Measurements from ENCODE around the gene TARS2.

The TARS2 gene

GRCh38 chr1:150486966-150487762 lies at the start of gene TARS2:
TARS2 (plus strand) TSS chr1:150487419; CDS start chr1:150487451, 32 bp downstream.
- DNase-seq: peak; percentile 100

- no peak for DNase-seq
Measured at GRCh38 chr1:150441121-150441520, 46.1 kb upstream of the TARS2 start.

DNA sequence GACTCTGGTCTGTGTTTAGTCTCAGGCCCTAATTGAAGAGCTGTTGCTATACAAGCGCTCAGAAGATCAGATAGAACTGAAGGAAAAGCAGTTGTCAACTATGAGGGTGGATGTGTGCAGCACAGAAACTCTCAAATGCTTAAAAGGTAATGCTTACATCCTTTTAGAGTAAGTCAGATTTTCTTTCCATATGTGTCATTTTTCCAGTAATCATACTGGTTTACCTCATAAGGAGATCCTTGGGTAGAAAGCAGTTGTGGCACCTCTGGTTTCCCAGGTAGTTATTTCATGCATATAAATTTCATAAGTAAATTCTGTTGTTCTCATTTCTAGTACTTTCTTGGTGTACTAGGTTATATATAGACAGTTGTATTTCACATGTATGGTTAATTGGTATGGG lies 43.0 kb upstream of the TARS2 start:
- no peak for DNase-seq

GRCh38 chr1:150456146-150456647 lies 31.0 kb upstream of the TARS2 start:
- no peak for DNase-seq

- DNase-seq: peak; percentile 81
Measured at GRCh38 chr1:150464422-150464826, 22.8 kb upstream of the TARS2 start.

GRCh38 chr1:150466964-150467363 lies 20.3 kb upstream of the TARS2 start:
- no peak for DNase-seq

DNA sequence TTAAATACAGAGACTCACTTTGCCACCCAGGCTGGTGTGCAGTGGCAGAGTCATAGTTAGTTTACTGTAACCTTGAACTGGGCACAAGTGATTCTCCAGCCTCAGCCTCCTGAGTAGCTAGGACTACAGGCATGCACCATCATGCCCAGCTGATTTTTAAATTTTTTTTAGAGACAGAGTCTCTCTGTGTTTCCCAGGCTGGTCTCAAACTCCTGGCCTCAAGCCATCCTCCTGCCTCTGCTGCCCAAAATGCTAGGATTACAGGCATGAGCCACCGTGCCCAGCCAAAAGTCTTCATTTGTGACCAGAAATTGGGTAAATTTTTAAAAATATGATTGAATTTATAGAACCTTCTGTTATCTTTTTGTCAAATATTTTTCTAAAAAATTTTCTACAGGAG lies 17.9 kb upstream of the TARS2 start:
- no peak for DNase-seq

- DNase-seq: no peak
Measured at GRCh38 chr1:150472601-150473200, 14.5 kb upstream of the TARS2 start.

GRCh38 chr1:150473659-150474058 lies 13.6 kb upstream of the TARS2 start:
- DNase-seq: no peak

- no peak for DNase-seq
Measured at GRCh38 chr1:150474869-150475268, 12.3 kb upstream of the TARS2 start.

DNA sequence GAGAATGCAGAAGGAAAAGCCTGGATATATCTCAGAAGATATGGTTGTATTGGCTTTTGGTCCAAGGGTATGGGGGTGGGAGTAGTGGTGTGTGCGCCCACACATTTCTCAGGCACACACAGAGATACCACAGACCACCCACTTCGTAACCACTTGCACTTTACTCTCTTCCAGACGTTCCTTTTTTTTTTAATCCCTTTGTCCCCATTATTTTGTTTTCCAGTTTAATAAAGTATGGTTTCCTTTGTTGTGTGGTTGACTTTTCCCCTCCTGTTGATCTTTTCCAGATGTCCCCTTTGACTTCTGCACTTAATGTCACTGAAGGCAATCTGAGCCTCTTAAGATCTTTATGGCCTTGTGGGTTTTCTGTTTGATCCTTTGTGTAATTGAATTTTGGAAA lies 10.5 kb upstream of the TARS2 start:
- no peak for DNase-seq

- no peak for DNase-seq
Measured at GRCh38 chr1:150477320-150477719, 9.9 kb upstream of the TARS2 start.

DNA sequence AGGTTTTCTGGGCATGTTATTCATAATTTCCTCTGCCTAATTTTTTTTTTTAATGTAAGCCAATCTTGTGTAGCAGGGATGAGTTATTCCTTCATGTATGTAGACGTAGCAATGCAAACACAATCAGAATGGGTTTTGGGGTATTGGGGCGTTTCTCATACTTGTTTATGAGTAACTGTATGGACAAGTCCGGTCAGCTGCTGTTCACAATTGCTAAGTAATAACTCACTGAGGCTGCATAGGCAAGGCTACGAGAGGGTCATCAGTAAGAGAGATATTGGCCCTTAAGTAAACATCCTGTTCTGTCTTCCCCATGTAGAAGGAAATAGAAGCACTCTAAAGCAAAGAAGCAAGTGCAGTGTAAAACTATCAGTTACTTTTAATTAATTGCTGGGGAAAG lies 9.5 kb upstream of the TARS2 start:
- no peak for DNase-seq

DNA sequence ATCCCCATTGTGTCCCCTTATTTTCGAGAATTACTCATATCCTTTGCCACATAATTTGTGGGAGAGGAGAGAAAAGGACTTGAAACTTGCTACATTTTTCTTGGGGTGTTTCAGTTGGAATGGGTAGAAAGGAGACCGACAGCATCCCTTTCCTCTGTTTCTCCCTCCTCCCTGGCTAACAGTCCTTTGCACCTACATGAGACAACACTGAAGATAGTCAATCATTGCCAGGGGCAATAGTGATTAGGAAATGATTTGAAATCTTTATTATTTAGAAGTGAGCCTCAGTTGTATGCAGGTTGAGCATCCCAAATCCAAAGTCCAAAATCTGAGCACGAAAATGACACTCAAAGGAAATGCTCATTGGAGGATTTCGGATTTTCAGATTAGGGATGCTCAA lies 7.8 kb upstream of the TARS2 start:
- DNase-seq: no peak

DNA sequence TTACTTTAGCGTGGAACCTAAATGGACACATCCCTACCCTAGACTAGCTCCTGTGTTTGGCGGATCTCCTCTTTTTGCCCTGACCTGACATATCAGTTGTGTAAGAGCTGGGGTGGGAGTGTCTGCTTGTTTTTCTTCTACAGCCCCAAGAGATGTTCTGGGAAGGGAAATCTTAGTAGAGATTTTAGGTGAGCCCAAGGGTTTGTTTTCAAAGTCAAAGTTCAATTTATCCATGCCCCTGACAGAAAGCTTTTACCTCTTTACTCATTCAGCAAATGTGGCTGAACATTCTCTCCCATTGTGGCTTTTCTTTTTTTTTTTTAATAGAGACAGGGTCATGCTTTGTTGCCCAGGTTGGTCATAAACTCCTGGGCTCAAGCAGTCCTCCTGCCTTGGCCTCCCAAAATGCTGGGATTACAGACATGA lies 7.3 kb upstream of the TARS2 start:
- no peak for DNase-seq

- DNase-seq: no peak
Measured at GRCh38 chr1:150484431-150484830, 2.8 kb upstream of the TARS2 start.

GRCh38 chr1:150484861-150485260 lies 2.4 kb upstream of the TARS2 start:
- no peak for DNase-seq

DNA sequence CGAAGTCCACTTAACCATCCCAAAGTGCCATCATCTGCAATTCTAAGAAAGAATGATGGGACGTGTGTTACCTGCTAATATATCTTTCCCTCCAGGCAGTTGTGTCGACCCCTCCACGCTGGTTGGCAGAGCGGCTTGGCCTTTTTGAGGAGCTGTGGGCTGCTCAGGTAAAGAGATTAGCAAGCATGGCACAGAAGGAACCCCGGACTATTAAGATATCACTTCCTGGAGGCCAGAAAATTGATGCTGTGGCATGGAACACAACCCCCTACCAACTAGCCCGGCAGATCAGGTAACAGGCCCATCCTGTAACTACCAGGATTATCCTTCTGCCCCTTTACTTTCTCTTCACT lies 520 bp downstream of the TARS2 start:
- DNase-seq: no peak

DNA sequence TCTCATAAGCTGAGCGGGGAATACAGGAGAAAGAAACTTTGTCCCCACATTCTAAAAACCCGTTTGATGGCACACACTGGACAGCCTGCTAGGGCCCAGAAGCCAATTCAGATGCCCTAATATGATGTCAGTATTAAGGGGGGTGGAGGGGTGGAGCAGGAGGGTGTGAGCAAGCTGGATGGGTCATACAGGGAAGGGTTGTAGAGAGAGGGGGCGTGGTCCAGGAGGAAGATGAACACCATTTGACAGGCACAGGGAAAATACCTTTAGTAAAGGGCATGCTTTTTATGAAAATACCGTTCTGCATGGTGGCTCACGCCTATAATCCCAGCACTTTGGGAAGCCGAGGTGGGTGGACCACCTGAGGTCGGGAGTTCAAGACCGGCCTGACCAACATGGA lies 6.0 kb downstream of the TARS2 start:
- DNase-seq: no peak

DNA sequence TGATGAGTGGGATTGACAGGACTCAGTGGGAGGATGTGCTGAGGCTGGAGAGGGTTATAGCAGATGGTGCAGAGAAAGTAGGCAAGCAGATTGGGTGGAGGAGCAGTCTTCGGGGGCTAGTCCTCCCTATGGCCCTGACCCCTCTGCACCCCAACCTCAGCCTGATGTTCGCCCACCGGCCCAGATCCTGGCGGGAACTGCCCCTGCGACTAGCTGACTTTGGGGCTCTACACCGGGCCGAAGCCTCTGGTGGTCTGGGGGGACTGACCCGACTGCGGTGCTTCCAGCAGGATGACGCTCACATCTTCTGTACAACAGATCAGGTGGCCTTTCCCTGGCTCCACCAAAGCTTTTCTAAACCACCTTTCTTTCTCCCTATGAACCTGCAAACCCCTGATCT lies 11.1 kb downstream of the TARS2 start:
- no peak for DNase-seq

- DNase-seq: no peak
Measured at GRCh38 chr1:150505431-150505830, 18.2 kb downstream of the TARS2 start.

- no peak for DNase-seq
Measured at GRCh38 chr1:150507912-150508864, 21.0 kb downstream of the TARS2 start, which contains the start of gene ECM1. ECM1 (plus strand) TSS chr1:150508109; CDS start chr1:150508210, 101 bp downstream.

DNA sequence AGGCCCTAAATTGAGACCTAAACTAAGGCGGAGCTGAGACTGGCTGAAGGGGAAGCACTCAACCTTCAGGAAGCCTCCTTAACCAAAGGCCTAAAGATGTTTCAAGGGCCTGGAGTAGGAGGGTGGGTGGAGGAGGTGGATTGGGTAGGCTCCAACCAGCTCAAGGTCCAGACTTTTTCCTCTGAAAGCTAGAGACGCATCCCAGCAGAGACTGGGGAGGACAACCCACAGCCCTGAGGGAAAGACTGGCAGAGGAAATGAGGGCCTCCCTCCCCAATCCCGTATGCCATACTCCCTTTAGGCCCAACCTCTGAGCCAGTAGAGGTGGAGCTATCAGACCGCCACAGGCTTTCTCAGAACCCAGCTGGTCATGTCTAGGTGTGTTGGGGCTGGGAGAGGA lies 21.8 kb downstream of the TARS2 start:
- no peak for DNase-seq

Data from NCI-H345 (cell line).